B cell (primary cell): ENCODE data around the gene NCAPH2. TPM values are rescaled to one million over a fixed set of nuclear protein-coding genes. Genes with fewer than 3 reads are reported as not detected.
"Not testable (repeated sequence)": the region's sequence is repeated elsewhere in the genome, so short reads cannot be mapped to it uniquely, and the experiment has no call there.

Experiments used
- ATAC-seq: fragments of 200-7000 bp; cut with Tn5 transposase; one replicate; pipeline ENCODE4 v1.10.0; 2021; ENCODE audit warnings: low read depth, mild to moderate bottlenecking, moderate number of reproducible peaks, moderate library complexity
- CTCF ChIA-PET: fragments of 350-600 bp; sonication (Branson Sonifier 250); formaldehyde crosslinking; loops from one replicate; lab custom pipeline; 2021; ENCODE audit warnings: antibody characterized with exemption, inconsistent platforms; lab: Charles Lee
- POLR2A ChIA-PET: fragments of 350-600 bp; sonication (Branson Sonifier 250); formaldehyde crosslinking; loops from one replicate; lab custom pipeline; 2021; ENCODE audit warnings: antibody characterized with exemption; lab: Charles Lee
- DNase-seq: peaks from one replicate; pipeline ENCODE4 v3.0.0; 2013
- H2AFZ ChIP-seq: 2 replicates; pipeline ENCODE4 v1.6.1; 2012; ENCODE audit warnings: mild to moderate bottlenecking, low read depth, low read length; ENCODE audit not compliant: insufficient read depth, poor library complexity, severe bottlenecking
- H3K27ac ChIP-seq, 2 donors: 1 replicate in 1 of 2; 2 replicates in 1 of 2; pipeline ENCODE4 v1.5.1; 2012 to 2013; ENCODE audit warnings: low read length in 2 of 2, mild to moderate bottlenecking in 2 of 2, moderate library complexity in 1 of 2
- H3K27me3 ChIP-seq, 4 experiments: fragments of 200-600 bp in 1 of 4; sonication (generic) in 1 of 4; replicated peaks in 1 of 4; 1 replicate in 2 of 4; 2 replicates in 2 of 4; pipeline versions ENCODE4 v1.6.1 to v1.7.0; 2013 to 2016; ENCODE audit warnings: low read length in 3 of 4, mild to moderate bottlenecking in 2 of 4, mixed read lengths in 1 of 4, moderate library complexity in 1 of 4; ENCODE audit not compliant: insufficient read depth in 4 of 4, control insufficient read depth in 3 of 4; ENCODE audit errors: control extremely low read depth in 1 of 4
- H3K36me3 ChIP-seq, 2 experiments: replicated peaks in 1 of 2; 1 replicate in 1 of 2; 2 replicates in 1 of 2; pipeline versions ENCODE4 v1.6.1 to v1.7.1; 2013; ENCODE audit warnings: low read length in 1 of 2; ENCODE audit not compliant: insufficient read depth in 2 of 2, control insufficient read depth in 1 of 2; ENCODE audit errors: control extremely low read depth in 1 of 2, extremely low read depth in 1 of 2
- H3K4me1 ChIP-seq, 2 donors: fragments of 200-600 bp in 1 of 2; sonication (generic) in 1 of 2; 1 replicate in 1 of 2; 2 replicates in 1 of 2; pipeline versions ENCODE4 v1.5.1 to v1.6.1; 2013 to 2017; ENCODE audit warnings: low read length in 2 of 2; ENCODE audit not compliant: control insufficient read depth in 2 of 2, insufficient read depth in 2 of 2
- H3K4me2 ChIP-seq: replicated peaks from 2 replicates; pipeline ENCODE3; 2012; ENCODE audit warnings: mild to moderate bottlenecking, low read depth, low read length; ENCODE audit not compliant: poor library complexity, severe bottlenecking
- H3K4me3 ChIP-seq, 5 experiments: fragments of 200-600 bp in 1 of 5; sonication (generic) in 1 of 5; 1 replicate in 3 of 5; 2 replicates in 2 of 5; pipeline versions ENCODE4 v1.5.1 to v1.7.0; 2011 to 2016; ENCODE audit warnings: low read length in 4 of 5, mild to moderate bottlenecking in 4 of 5, low read depth in 2 of 5, control low read depth in 1 of 5, moderate library complexity in 1 of 5; ENCODE audit not compliant: insufficient read depth in 1 of 5; ENCODE audit errors: control extremely low read depth in 1 of 5, extremely low read depth in 1 of 5
- H3K79me2 ChIP-seq: fragments of 200-600 bp; sonication (generic); one replicate; pipeline ENCODE4 v1.6.0; 2016; ENCODE audit warnings: low read length; ENCODE audit not compliant: control insufficient read depth, insufficient read depth
- H3K9ac ChIP-seq: fragments of 200-600 bp; sonication (generic); 2 replicates; pipeline ENCODE4 v1.6.1; 2017; ENCODE audit warnings: mild to moderate bottlenecking, low read length, moderate library complexity
- H3K9me3 ChIP-seq, 3 donors: one replicate each; pipeline versions ENCODE4 v1.6.1 to v1.7.1; 2013; ENCODE audit warnings: low read length in 2 of 3; ENCODE audit not compliant: control insufficient read depth in 2 of 3, insufficient read depth in 1 of 3; ENCODE audit errors: control extremely low read depth in 1 of 3
- H4K20me1 ChIP-seq: 2 replicates; pipeline ENCODE4 v1.6.0; 2012; ENCODE audit warnings: mild to moderate bottlenecking, low read length; ENCODE audit not compliant: insufficient read depth, control insufficient read depth, poor library complexity, severe bottlenecking
- H3K27ac Mint-ChIP-seq: one replicate; pipeline ENCODE4 v1.8.0; 2021; ENCODE audit warnings: mixed read lengths
- H3K27me3 Mint-ChIP-seq: one replicate; pipeline ENCODE4 v1.8.0; 2021; ENCODE audit warnings: mixed read lengths
- H3K4me1 Mint-ChIP-seq: one replicate; pipeline ENCODE4 v1.8.0; 2021; ENCODE audit warnings: mixed read lengths
- H3K4me3 Mint-ChIP-seq: one replicate; pipeline ENCODE4 v1.8.0; 2021; ENCODE audit warnings: mixed read lengths
- H3K9me3 Mint-ChIP-seq: one replicate; pipeline ENCODE4 v1.8.0; 2022; ENCODE audit warnings: mixed read lengths; ENCODE audit not compliant: insufficient read depth
- EZH2 ChIP-seq: IDR thresholded peaks from 2 replicates; pipeline ENCODE4 v1.6.1; 2012; ENCODE audit warnings: borderline replicate concordance, low read depth, mild to moderate bottlenecking, moderate library complexity, low read length; ENCODE audit not compliant: insufficient read depth, poor library complexity, severe bottlenecking
- WGBS: methylation state at CpG from one replicate; pipeline ENCODE4 v1.1.5; 2013; ENCODE audit warnings: missing lambda C conversion rate; ENCODE audit not compliant: insufficient coverage; 5-methylcytosine and 5-hydroxymethylcytosine counted together
- intact Hi-C: fragments of 100-400 bp; cut with micrococcal nuclease; formaldehyde crosslinking; loops from one replicate; pipeline ENCODE4 v1.10.0; 2022
- polyA plus RNA-seq: library from polyadenylated mRNA; depleted of rRNA; stranded (reverse); fragments of >200 nt; gene quantifications from 2 replicates; pipeline ENCODE4 v1.2.3, GENCODE V29; 2012
- total RNA-seq, 2 donors: library from RNA; stranded (reverse); fragments of 120-200 nt in 1 of 2; gene quantifications; 1 replicate in 1 of 2; 2 replicates in 1 of 2; pipeline versions ENCODE4 v1.2.3 to v1.2.4, GENCODE V29; 2013 to 2022
- TF ChIP-seq, protein P1 (sequence below): fragments of 200-600 bp; IDR thresholded peaks from one replicate; pipeline ENCODE4 v1.8.0; 2022; ENCODE audit warnings: antibody characterized with exemption, mild to moderate bottlenecking

NCAPH2 gene
- total and polyA plus RNA-seq, 2 donors (not counting 1 experiment from before 2014, with no cell fraction given), result 47.1 to 76.9 TPM

DNA sequence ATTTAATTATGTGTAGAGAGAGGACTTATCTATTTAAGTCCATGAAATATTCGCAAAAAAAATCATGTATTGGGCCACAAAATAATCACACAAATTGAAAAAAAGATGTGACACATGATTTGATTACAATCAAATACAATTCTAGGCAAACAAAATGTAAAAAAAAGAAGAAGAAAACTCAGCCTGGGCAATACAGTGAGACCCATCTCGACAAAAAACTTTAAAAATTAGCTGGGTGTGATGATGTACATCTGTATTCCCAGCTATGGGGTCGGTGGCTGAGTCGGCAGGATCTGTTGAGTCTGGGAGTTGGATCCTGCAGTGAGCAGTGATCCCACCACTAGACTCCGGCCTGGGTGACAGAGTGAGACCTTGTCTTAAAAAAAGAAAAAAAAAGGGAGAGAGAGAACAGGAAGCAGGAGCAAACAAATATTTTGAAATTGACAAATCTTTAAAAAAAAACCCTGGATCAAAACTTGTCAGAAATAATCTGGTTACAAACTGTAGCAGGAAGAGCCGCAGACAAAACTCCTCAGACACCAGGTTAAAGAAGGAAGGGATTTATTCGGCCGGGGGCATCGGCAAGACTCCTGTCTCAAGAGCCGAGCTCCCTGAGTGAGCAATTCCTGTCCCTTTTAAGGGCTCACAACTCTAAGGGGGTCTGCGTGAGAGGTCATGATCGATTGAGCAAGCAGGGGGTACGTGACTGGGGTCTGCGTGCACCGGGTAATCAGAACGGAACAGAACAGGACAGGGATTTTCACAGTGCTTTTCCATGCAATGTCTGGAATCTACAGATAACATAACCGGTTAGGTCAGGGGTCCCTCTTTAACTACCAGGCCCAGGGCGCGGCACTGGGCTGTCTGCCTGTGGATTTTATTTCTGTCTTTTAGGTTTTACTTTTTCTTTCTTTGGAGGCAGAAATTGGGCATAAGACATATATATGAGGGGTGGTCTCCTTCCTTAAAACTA is 25.1 kb downstream of the NCAPH2 start:
- H3K27ac Mint-ChIP-seq, result peak overlapping the region; percentile 99

DNA sequence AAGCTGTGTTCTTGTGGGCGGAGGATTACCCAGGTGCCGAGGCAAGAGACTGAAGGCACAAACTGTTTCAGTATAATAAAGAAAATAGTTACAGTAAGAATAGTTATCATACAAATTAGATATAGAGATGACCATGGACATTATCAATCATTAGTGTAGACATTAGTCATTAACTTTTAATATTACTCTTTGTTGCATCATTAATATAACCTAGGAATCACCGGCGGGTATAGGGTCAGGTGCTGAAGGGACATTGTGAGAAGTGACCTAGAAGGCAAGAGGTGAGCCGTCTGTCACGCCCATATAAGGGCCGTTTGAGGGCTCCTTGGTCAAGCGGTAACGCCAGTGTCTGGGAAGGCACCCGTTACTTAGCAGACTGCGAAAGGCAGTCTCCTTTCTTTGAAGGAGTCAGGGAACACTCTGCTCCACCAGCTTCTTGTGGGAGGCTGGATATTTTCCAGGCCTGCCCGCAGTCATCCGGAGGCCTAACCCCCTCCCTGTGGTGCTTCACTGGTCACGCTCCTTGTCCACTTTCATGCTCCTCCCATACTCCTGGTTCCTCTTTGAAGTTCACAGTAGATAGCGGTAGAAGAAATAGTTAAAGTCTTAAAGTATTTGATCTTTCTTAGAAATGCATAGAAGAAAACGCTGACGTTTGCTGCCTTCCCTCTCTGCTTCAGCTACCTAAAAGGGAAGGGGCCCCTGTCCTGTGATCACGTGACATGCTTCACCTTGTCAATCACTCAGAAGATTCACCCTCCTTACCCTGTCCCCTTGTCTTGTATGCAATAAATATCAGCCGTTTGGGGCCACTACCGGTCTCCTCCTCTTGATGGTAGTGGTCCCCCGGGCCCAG is 26.1 kb downstream of the NCAPH2 start:
- peak overlapping the region; percentile 64 to 99 for H3K27ac ChIP-seq
- ATAC-seq, H3K9me3 Mint-ChIP-seq, H2AFZ ChIP-seq, H3K9me3 ChIP-seq, intact Hi-C loops, H3K36me3 ChIP-seq, H3K27me3 Mint-ChIP-seq, H3K27me3 ChIP-seq, H4K20me1 ChIP-seq: not testable (repeated sequence)
- peak overlapping the region; percentile 80 for H3K4me3 Mint-ChIP-seq
- peaks cover 17% of the 10 kb centered on the region for H3K79me2 ChIP-seq
- H3K4me3 ChIP-seq, result peak overlapping the region in 2 of 5 experiments; percentile 12 to 40
- H3K4me1 Mint-ChIP-seq, result peaks cover 41% of the 10 kb centered on the region
- peaks cover 25 to 61% of the 10 kb centered on the region in 2 donors for H3K4me1 ChIP-seq
- 58% methylated on average over 12 of the region's 21 CpGs for WGBS
- H3K4me2 ChIP-seq, result peak overlapping the region; percentile 42
- POLR2A ChIA-PET, result interaction anchor here (0.6 to 1.7 kb wide), 5 partner anchors 9 to 87 kb away, joined by 4 to 13 read pairs (median 5); partner anchors contain the start of gene SCO2
- peak; percentile 65 for DNase-seq
- CTCF ChIA-PET, result interaction anchor here (0.8 to 3.4 kb wide), 4 partner anchors 8 to 87 kb away, joined by 4 to 13 read pairs (median 6); partner anchors contain the start of gene SCO2
- peak overlapping the region; percentile 99 for H3K27ac Mint-ChIP-seq
- peak overlapping the region; percentile 23 for H3K9ac ChIP-seq

More for the DNA sequence above, 25.1 kb downstream of the NCAPH2 start:
- ATAC-seq, result no peak
- Histone ChIP-seq H3K4me2 (peak overlapping the region; percentile 84), H4K20me1 (no peaks in the 10 kb centered on the region), H3K4me1 (peaks cover 17 to 61% of the 10 kb centered on the region in 2 donors), H3K36me3 (no peaks in the 10 kb centered on the region), H3K27ac (peak overlapping the region; percentile 99 to 100), H2AFZ (no peak overlapping the region), H3K4me3 (peak overlapping the region in 1 of 5 experiments; percentile 95), H3K27me3 (no peaks in the 10 kb centered on the region), H3K79me2 (peaks cover 17% of the 10 kb centered on the region), H3K9me3 (peaks cover 0 to 9% (median 0%) of the 10 kb centered on the region in 3 donors), H3K9ac (peak overlapping the region; percentile 97)
- intact Hi-C loops, result no loop called here
- H3K9me3 Mint-ChIP-seq, result no peaks in the 10 kb centered on the region
- 94% methylated on average over 10 of the region's 19 CpGs for WGBS
- H3K4me3 Mint-ChIP-seq, result peak overlapping the region; percentile 95
- H3K27me3 Mint-ChIP-seq, result no peaks in the 10 kb centered on the region
- ChIA-PET POLR2A (interaction anchor here (1.1 to 4.6 kb wide), 5 partner anchors 7 to 88 kb away, joined by 3 to 40 read pairs (median 20); partner anchors contain the start of genes LMF2 and NCAPH2), CTCF (no interaction called here)
- H3K4me1 Mint-ChIP-seq, result peaks cover 46% of the 10 kb centered on the region
- peak; percentile 10 for DNase-seq
- TF ChIP-seq EZH2, result no peak
- TF ChIP-seq, protein P1, sequence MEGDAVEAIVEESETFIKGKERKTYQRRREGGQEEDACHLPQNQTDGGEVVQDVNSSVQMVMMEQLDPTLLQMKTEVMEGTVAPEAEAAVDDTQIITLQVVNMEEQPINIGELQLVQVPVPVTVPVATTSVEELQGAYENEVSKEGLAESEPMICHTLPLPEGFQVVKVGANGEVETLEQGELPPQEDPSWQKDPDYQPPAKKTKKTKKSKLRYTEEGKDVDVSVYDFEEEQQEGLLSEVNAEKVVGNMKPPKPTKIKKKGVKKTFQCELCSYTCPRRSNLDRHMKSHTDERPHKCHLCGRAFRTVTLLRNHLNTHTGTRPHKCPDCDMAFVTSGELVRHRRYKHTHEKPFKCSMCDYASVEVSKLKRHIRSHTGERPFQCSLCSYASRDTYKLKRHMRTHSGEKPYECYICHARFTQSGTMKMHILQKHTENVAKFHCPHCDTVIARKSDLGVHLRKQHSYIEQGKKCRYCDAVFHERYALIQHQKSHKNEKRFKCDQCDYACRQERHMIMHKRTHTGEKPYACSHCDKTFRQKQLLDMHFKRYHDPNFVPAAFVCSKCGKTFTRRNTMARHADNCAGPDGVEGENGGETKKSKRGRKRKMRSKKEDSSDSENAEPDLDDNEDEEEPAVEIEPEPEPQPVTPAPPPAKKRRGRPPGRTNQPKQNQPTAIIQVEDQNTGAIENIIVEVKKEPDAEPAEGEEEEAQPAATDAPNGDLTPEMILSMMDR, result no peak
